PC-9 (cell line): ENCODE data around the gene MCFD2. TPM values are rescaled to one million over a fixed set of nuclear protein-coding genes. Genes with fewer than 3 reads are reported as not detected.
"Not testable (repeated sequence)": the region's sequence is repeated elsewhere in the genome, so short reads cannot be mapped to it uniquely, and the experiment has no call there.

ENCODE experiments used
- BruUV-seq: library from RNA; stranded (reverse); fragments of 400-500 nt; replicated peaks from 2 replicates; lab custom pipeline; 2021; lab: Mats Ljungman, UMichigan
- CTCF ChIA-PET: fragments of 300-600 bp; sonication (Branson Sonifier 250); formaldehyde crosslinking; loops from one replicate; lab custom pipeline; 2022; ENCODE audit warnings: antibody characterized with exemption; lab: Charles Lee
- POLR2A ChIA-PET: fragments of 300-600 bp; sonication (Branson Sonifier 250); formaldehyde crosslinking; loops from one replicate; lab custom pipeline; 2022; ENCODE audit warnings: antibody characterized with exemption; ENCODE audit not compliant: unreplicated experiment; lab: Charles Lee
- DNase-seq, 2 experiments: peaks; one replicate each; pipeline versions ENCODE4 v3.0.0 to v3.0.0-alpha.2; 2015 to 2022; ENCODE audit warnings: mixed read lengths in 1 of 2
- H2AFZ ChIP-seq: fragments of 200-600 bp; sonication (generic); 2 replicates; pipeline ENCODE4 v1.8.1; 2017; ENCODE audit warnings: antibody characterized with exemption
- H3F3A ChIP-seq: fragments of 200-600 bp; sonication (generic); 2 replicates; pipeline ENCODE4 v1.8.1; 2017; ENCODE audit warnings: antibody characterized with exemption, mild to moderate bottlenecking, low read depth; ENCODE audit not compliant: insufficient read depth
- H3K27ac ChIP-seq: fragments of 200-600 bp; sonication (generic); 2 replicates; pipeline ENCODE4 v1.6.1; 2016; ENCODE audit warnings: mixed run types
- H3K27me3 ChIP-seq: fragments of 200-600 bp; sonication (generic); 2 replicates; pipeline ENCODE4 v1.6.1; 2016; ENCODE audit warnings: low read depth, mixed run types; ENCODE audit not compliant: insufficient read depth
- H3K36me3 ChIP-seq: fragments of 200-600 bp; sonication (generic); 2 replicates; pipeline ENCODE4 v1.6.1; 2016; ENCODE audit warnings: low read depth, mixed run types
- H3K4me1 ChIP-seq: fragments of 200-600 bp; sonication (generic); replicated peaks from 2 replicates; pipeline ENCODE4 v1.6.1; 2016; ENCODE audit warnings: mixed run types; ENCODE audit not compliant: insufficient read depth
- H3K4me2 ChIP-seq: fragments of 200-600 bp; sonication (generic); 2 replicates; pipeline ENCODE4 v1.6.1; 2017; ENCODE audit warnings: mixed run types
- H3K4me3 ChIP-seq: fragments of 200-600 bp; sonication (generic); 2 replicates; pipeline ENCODE4 v1.6.1; 2016; ENCODE audit warnings: mixed run types
- H3K79me2 ChIP-seq: fragments of 200-600 bp; sonication (generic); 2 replicates; pipeline ENCODE4 v1.6.1; 2017; ENCODE audit warnings: low read depth, mixed run types
- H3K9me2 ChIP-seq: fragments of 200-600 bp; sonication (generic); 2 replicates; pipeline ENCODE4 v1.8.1; 2017; ENCODE audit warnings: mild to moderate bottlenecking; ENCODE audit not compliant: insufficient read depth
- H3K9me3 ChIP-seq: fragments of 200-600 bp; sonication (generic); 2 replicates; pipeline ENCODE4 v1.8.1; 2016; ENCODE audit warnings: low read depth; ENCODE audit not compliant: insufficient read depth
- H4K20me1 ChIP-seq: fragments of 200-600 bp; sonication (generic); 2 replicates; pipeline ENCODE4 v1.8.1; 2017; ENCODE audit not compliant: insufficient read depth
- CTCF ChIP-seq: fragments of 200-600 bp; sonication (generic); conservative IDR thresholded peaks from 2 replicates; pipeline ENCODE4 v1.6.1; 2017; ENCODE audit warnings: mixed run types, antibody characterized with exemption, mild to moderate bottlenecking, moderate library complexity
- EZH2 ChIP-seq: fragments of 200-600 bp; sonication (generic); IDR thresholded peaks from 2 replicates; pipeline ENCODE4 v1.8.0; 2017; ENCODE audit warnings: antibody characterized with exemption, low read depth
- intact Hi-C: fragments of 100-400 bp; cut with micrococcal nuclease; formaldehyde crosslinking; loops from one replicate; pipeline ENCODE4 v1.10.0; 2022; ENCODE audit not compliant: unreplicated experiment
- total RNA-seq: library from RNA; stranded (reverse); gene quantifications from 2 replicates; pipeline ENCODE4 v1.2.3, GENCODE V29; 2021

The MCFD2 gene
- total RNA-seq, 1 experiment from 2014 or later, result 163 TPM

GRCh38 chr2:46902980-46903379 lies 12.6 kb downstream of the MCFD2 start:
- H3K9me2 ChIP-seq, H3K27me3 ChIP-seq, H3K4me2 ChIP-seq, H3K4me3 ChIP-seq, H3K4me1 ChIP-seq, H2AFZ ChIP-seq, CTCF ChIA-PET, POLR2A ChIA-PET, H3K9me3 ChIP-seq, H3K27ac ChIP-seq, DNase-seq, H4K20me1 ChIP-seq, intact Hi-C loops, BruUV-seq: not testable (repeated sequence)
- Histone ChIP-seq H3K79me2 (peaks cover 20% of the 10 kb centered on the region), H3K36me3 (peaks cover 35% of the 10 kb centered on the region), H3F3A (peaks cover 62% of the 10 kb centered on the region)

GRCh38 chr2:46902465-46902864 lies 13.1 kb downstream of the MCFD2 start:
- no peak overlapping the region for H3K4me2 ChIP-seq
- intact Hi-C loops, result no loop called here
- no peak for DNase-seq
- no peak overlapping the region for H3K4me3 ChIP-seq
- H3K9me2 ChIP-seq, result no peaks in the 10 kb centered on the region
- H4K20me1 ChIP-seq, result peaks cover 5% of the 10 kb centered on the region; the same call in 1 of the 2 replicates
- peaks cover 62% of the 10 kb centered on the region for H3F3A ChIP-seq
- CTCF ChIA-PET, result no interaction called here
- POLR2A ChIA-PET, result no interaction called here
- H3K36me3 ChIP-seq, result peaks cover 30% of the 10 kb centered on the region
- no peaks in the 10 kb centered on the region for H3K4me1 ChIP-seq
- no peaks in the 10 kb centered on the region for H3K27me3 ChIP-seq
- TF ChIP-seq EZH2 (no peak), CTCF (no peak)
- H2AFZ ChIP-seq, result no peak overlapping the region
- H3K27ac ChIP-seq, result no peak overlapping the region
- H3K79me2 ChIP-seq, result peaks cover 15% of the 10 kb centered on the region
- TSS peak; percentile 1 for BruUV-seq
- no peaks in the 10 kb centered on the region for H3K9me3 ChIP-seq

- Histone ChIP-seq H3K4me2 (no peak overlapping the region), H3K27me3 (no peaks in the 10 kb centered on the region), H3K9me2 (no peaks in the 10 kb centered on the region), H2AFZ (no peak overlapping the region), H3F3A (peaks cover 57% of the 10 kb centered on the region), H3K36me3 (peaks cover 22% of the 10 kb centered on the region), H3K27ac (no peak overlapping the region), H4K20me1 (peaks cover 5% of the 10 kb centered on the region; the same call in 1 of the 2 replicates), H3K79me2 (peaks cover 6% of the 10 kb centered on the region; the same call in 1 of the 2 replicates), H3K9me3 (no peaks in the 10 kb centered on the region), H3K4me3 (no peak overlapping the region), H3K4me1 (no peaks in the 10 kb centered on the region)
- TF ChIP-seq EZH2 (no peak), CTCF (no peak)
- intact Hi-C loops, result no loop called here
- no TSS peak for BruUV-seq
- CTCF ChIA-PET, result no interaction called here
- no peak for DNase-seq
- POLR2A ChIA-PET, result interaction anchor here (0.7 kb wide), 1 partner anchor 38 kb away, joined by 3 read pairs; no protein-coding TSS in a partner anchor
These were observed 14.0 kb downstream of the MCFD2 start for GRCh38 chr2:46901611-46902010.

GRCh38 chr2:46900381-46900780 lies 15.2 kb downstream of the MCFD2 start:
- peaks cover 47% of the 10 kb centered on the region for H3F3A ChIP-seq
- H3K9me2 ChIP-seq, result no peaks in the 10 kb centered on the region
- H3K4me2 ChIP-seq, result no peak overlapping the region
- intact Hi-C loops, result no loop called here
- H3K9me3 ChIP-seq, result no peaks in the 10 kb centered on the region
- no peaks in the 10 kb centered on the region for H3K4me1 ChIP-seq
- no peak overlapping the region for H3K4me3 ChIP-seq
- no peak for TF ChIP-seq CTCF
- no peak for TF ChIP-seq EZH2
- H3K27me3 ChIP-seq, result no peaks in the 10 kb centered on the region
- ChIA-PET POLR2A (no interaction called here), CTCF (no interaction called here)
- no TSS peak for BruUV-seq
- H2AFZ ChIP-seq, result no peak overlapping the region
- H3K27ac ChIP-seq, result no peak overlapping the region
- no peaks in the 10 kb centered on the region for H3K79me2 ChIP-seq
- no peaks in the 10 kb centered on the region for H4K20me1 ChIP-seq
- peaks cover 12% of the 10 kb centered on the region for H3K36me3 ChIP-seq
- no peak for DNase-seq
